NCI-H146 treated with DMSO at 0.1 percent for 48 hours (cell line): ENCODE measurements around the gene MED9.

Source experiments
- DNase-seq: peaks from one replicate; lab custom pipeline; 2025; ENCODE audit not compliant: unreplicated experiment; lab: John Stamatoyannopoulos, UW

Gene MED9

GRCh38 chr17:17503566-17504130, 26.8 kb downstream of the MED9 start:
- DNase-seq: no peak

GRCh38 chr17:17504341-17505140, 27.7 kb downstream of the MED9 start:
- no peak for DNase-seq

GRCh38 chr17:17505151-17505550, 28.4 kb downstream of the MED9 start:
- DNase-seq: no peak

GRCh38 chr17:17505610-17506171, 28.9 kb downstream of the MED9 start:
- DNase-seq: no peak

- DNase-seq: no peak
Observed at GRCh38 chr17:17506181-17506741, 29.5 kb downstream of the MED9 start.

GRCh38 chr17:17506893-17507464, 30.2 kb downstream of the MED9 start:
- DNase-seq: peak; percentile 10

- peak; percentile 15 for DNase-seq
Observed at GRCh38 chr17:17507465-17508011, 30.7 kb downstream of the MED9 start.

GRCh38 chr17:17508019-17508535, 31.3 kb downstream of the MED9 start:
- no peak for DNase-seq

- DNase-seq: no peak
Observed at GRCh38 chr17:17508646-17509591, 32.1 kb downstream of the MED9 start.

- no peak for DNase-seq
Observed at GRCh38 chr17:17509601-17510425, 33.0 kb downstream of the MED9 start.

GRCh38 chr17:17510456-17511292, 33.9 kb downstream of the MED9 start:
- DNase-seq: no peak

- DNase-seq: no peak
Observed at GRCh38 chr17:17511293-17511741, 34.5 kb downstream of the MED9 start.

- no peak for DNase-seq
Observed at GRCh38 chr17:17511881-17512858, 35.4 kb downstream of the MED9 start.

- DNase-seq: no peak
Observed at GRCh38 chr17:17512866-17513265, 36.1 kb downstream of the MED9 start.

- DNase-seq: no peak
Observed at GRCh38 chr17:17513626-17514025, 36.8 kb downstream of the MED9 start.

- DNase-seq: no peak
Observed at GRCh38 chr17:17514361-17514992, 37.7 kb downstream of the MED9 start.
